ENCODE measurements around the gene COX7A2L. TPM values are rescaled to one million over a fixed set of nuclear protein-coding genes. Genes with fewer than 3 reads are reported as not detected.
A peak's percentile ranks its signal among the peaks of the same experiment; 100 is the strongest.

Gene COX7A2L
- total and polyA plus RNA-seq, 4 donors: 55.0 to 102 (median 77.0) TPM

DNA sequence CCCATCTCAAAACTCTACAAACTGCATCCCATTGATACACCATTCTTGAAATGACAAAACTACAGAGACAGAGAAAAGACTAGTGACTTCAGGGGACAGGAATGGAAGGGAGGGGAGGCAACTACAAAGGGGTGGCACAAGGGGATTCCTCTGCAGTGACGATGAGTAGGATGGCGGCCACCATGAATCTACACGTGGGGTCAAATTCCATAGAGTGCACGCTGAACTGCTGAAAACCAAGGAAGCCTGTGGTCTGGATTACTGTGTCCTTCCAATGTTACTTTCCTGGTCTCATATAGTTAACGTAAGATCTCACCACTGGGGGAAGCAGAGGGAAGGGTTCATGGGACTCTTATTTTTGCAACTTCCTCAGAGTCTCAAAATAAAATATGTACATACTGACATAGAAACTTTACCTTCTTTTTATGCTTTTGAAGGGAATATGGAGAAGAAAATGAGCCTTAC is 23.6 kb downstream of the COX7A2L start:
- no peak for DNase-seq (ENCODE audit: low spot score)
- Histone ChIP-seq H3K27me3 (ENCODE audit: control insufficient read depth in 4 of 4, insufficient read depth in 4 of 4, low read length in 3 of 4) (no peaks in the 10 kb centered on the region), H3K9ac (ENCODE audit: low read depth in 1 of 2, low read length in 2 of 2) (no peak overlapping the region), H3K9me3 (ENCODE audit: control insufficient read depth in 4 of 4, low read length in 3 of 4) (no peaks in the 10 kb centered on the region), H3K4me1 (ENCODE audit: control insufficient read depth in 4 of 4, insufficient read depth in 4 of 4, low read length in 3 of 4) (peaks cover 0 to 5% (median 0%) of the 10 kb centered on the region in 4 donors), H3K36me3 (ENCODE audit: control insufficient read depth in 4 of 4, insufficient read depth in 3 of 4, low read depth in 1 of 4, low read length in 3 of 4) (peaks cover 7 to 30% (median 17%) of the 10 kb centered on the region in 4 donors), H3K27ac (ENCODE audit: low read depth in 1 of 2, low read length in 2 of 2) (no peak overlapping the region), H3K4me3 (ENCODE audit: low read depth in 1 of 3, low read length in 3 of 3) (no peak overlapping the region)
- TF ChIP-seq RAD21 (IDR thresholded peaks at IDR 0.05): peak in 1 of 2 donors; percentile 28
- TF ChIP-seq YY1 (IDR thresholded peaks at IDR 0.05): no peak
- no peak for TF ChIP-seq RXRA (IDR thresholded peaks at IDR 0.05)
- 95% methylated on average over 5 of the region's 5 CpGs for WGBS

- no peaks in the 10 kb centered on the region for H3K4me1 ChIP-seq (ENCODE audit: control insufficient read depth in 4 of 4, insufficient read depth in 4 of 4, low read length in 3 of 4)
- no peak overlapping the region for H3K9ac ChIP-seq (ENCODE audit: low read depth in 1 of 2, low read length in 2 of 2)
- no peak for DNase-seq (ENCODE audit: low spot score)
- WGBS: 83% methylated on average over 9 of the region's 9 CpGs
- peaks cover 7 to 39% (median 26%) of the 10 kb centered on the region in 4 donors for H3K36me3 ChIP-seq (ENCODE audit: control insufficient read depth in 4 of 4, insufficient read depth in 3 of 4, low read depth in 1 of 4, low read length in 3 of 4)
- no peak overlapping the region for H3K4me3 ChIP-seq (ENCODE audit: low read depth in 1 of 3, low read length in 3 of 3)
- no peaks in the 10 kb centered on the region for H3K9me3 ChIP-seq (ENCODE audit: control insufficient read depth in 4 of 4, low read length in 3 of 4)
- no peaks in the 10 kb centered on the region for H3K27me3 ChIP-seq (ENCODE audit: control insufficient read depth in 4 of 4, insufficient read depth in 4 of 4, low read length in 3 of 4)
- no peak overlapping the region for H3K27ac ChIP-seq (ENCODE audit: low read depth in 1 of 2, low read length in 2 of 2)
- TF ChIP-seq, protein P1, sequence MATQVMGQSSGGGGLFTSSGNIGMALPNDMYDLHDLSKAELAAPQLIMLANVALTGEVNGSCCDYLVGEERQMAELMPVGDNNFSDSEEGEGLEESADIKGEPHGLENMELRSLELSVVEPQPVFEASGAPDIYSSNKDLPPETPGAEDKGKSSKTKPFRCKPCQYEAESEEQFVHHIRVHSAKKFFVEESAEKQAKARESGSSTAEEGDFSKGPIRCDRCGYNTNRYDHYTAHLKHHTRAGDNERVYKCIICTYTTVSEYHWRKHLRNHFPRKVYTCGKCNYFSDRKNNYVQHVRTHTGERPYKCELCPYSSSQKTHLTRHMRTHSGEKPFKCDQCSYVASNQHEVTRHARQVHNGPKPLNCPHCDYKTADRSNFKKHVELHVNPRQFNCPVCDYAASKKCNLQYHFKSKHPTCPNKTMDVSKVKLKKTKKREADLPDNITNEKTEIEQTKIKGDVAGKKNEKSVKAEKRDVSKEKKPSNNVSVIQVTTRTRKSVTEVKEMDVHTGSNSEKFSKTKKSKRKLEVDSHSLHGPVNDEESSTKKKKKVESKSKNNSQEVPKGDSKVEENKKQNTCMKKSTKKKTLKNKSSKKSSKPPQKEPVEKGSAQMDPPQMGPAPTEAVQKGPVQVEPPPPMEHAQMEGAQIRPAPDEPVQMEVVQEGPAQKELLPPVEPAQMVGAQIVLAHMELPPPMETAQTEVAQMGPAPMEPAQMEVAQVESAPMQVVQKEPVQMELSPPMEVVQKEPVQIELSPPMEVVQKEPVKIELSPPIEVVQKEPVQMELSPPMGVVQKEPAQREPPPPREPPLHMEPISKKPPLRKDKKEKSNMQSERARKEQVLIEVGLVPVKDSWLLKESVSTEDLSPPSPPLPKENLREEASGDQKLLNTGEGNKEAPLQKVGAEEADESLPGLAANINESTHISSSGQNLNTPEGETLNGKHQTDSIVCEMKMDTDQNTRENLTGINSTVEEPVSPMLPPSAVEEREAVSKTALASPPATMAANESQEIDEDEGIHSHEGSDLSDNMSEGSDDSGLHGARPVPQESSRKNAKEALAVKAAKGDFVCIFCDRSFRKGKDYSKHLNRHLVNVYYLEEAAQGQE (IDR thresholded peaks at IDR 0.05): no peak
- no peak for TF ChIP-seq HNF4A (conservative IDR thresholded peaks at IDR 0.05)
- no peak for TF ChIP-seq HNF4G (IDR thresholded peaks at IDR 0.05)
- TF ChIP-seq ATF3 (IDR thresholded peaks at IDR 0.05): no peak
- no peak for TF ChIP-seq ZBTB33 (IDR thresholded peaks at IDR 0.05)
- no peak for TF ChIP-seq CTCF (IDR thresholded peaks at IDR 0.05; ENCODE audit: low read depth, low read length, missing input control)
- TF ChIP-seq TAF1 (conservative IDR thresholded peaks at IDR 0.05): no peak
- no peak for TF ChIP-seq JUND (IDR thresholded peaks at IDR 0.05)
- no peak for TF ChIP-seq SP1 (IDR thresholded peaks at IDR 0.05)
- no peak for TF ChIP-seq NR2F2 (IDR thresholded peaks at IDR 0.05)
- no peak for TF ChIP-seq RAD21 (IDR thresholded peaks at IDR 0.05)
- TF ChIP-seq EGR1 (IDR thresholded peaks at IDR 0.05; ENCODE audit: low read depth in 2 of 2): no peak
- TF ChIP-seq, protein P2, sequence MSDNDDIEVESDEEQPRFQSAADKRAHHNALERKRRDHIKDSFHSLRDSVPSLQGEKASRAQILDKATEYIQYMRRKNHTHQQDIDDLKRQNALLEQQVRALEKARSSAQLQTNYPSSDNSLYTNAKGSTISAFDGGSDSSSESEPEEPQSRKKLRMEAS (IDR thresholded peaks at IDR 0.05): no peak
- no peak for TF ChIP-seq FOXA1 (IDR thresholded peaks at IDR 0.05)
Observed at GRCh38 chr2:42336361-42336965, 24.6 kb downstream of the COX7A2L start.
